ENCODE data around the gene HOXA13.

DNA sequence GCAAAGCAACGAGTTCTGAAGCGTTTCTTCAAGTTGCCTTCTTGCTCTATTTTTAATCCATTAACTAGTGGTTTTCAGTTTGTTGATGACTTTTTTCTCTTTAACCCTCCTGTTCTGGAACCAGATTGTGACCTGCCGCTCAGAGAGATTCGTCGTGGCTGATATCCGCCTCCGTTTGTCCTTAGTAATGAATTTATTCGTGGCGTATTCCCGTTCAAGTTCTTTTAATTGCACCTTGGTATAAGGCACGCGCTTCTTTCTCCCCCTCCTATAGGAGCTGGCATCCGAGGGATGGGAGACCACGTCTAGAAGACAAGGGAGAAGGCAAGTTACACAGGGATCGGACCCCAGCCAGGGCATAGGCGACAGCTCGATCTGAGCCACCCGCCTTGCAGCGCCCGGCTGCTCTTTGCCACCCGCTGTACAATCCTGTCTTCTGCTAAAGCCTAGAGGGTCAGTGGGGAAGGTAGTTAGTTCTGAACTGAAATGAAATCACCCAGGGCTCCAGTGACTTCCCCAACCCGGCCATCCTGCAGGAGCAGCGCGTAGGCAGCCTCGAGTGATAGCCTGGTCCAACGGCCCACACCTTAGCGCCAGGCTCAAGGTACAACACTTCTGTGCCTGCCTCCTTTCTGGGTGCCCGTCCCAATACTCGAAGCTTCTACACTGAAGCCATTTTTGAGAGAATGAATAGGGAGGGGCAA lies 1.6 kb downstream of the HOXA13 start:
- TF ChIP-seq CTCF (IDR thresholded peaks at IDR 0.05; ENCODE audit: low read depth, low read length) (no peak), EZH2phosphoT487 (IDR thresholded peaks at IDR 0.05; ENCODE audit: low read depth) (no peak)
